GM18907 (cell line): ENCODE data around the gene PYCR2.
"Not testable (repeated sequence)": the region's sequence is repeated elsewhere in the genome, so short reads cannot be mapped to it uniquely, and the experiment has no call there.

ENCODE experiments used
- ATAC-seq: cut with Tn5 transposase; IDR thresholded peaks from one replicate; pipeline ENCODE4 v1.9.1; 2021; ENCODE audit warnings: mild to moderate bottlenecking, moderate library complexity; ENCODE audit not compliant: unreplicated experiment

PYCR2 gene

DNA sequence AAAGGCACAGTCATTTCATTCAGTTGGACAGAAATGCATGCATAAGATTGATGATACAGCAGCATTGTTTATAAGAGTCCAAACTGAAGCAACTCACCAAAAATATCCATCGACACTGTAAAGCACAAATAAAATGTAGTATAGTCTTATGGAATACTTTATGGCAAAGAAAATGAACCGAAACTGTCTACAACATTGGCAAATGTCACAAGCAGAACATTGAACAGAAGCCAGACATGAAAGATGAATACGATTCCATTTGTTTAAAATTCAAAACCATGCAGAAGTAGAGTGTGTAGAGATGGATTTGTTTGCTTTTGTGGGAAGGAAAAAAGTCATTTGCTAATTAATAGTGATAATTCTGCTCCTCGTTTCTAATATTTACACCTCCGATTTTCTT lies 27.6 kb downstream of the PYCR2 start:
- ATAC-seq: no peak

DNA sequence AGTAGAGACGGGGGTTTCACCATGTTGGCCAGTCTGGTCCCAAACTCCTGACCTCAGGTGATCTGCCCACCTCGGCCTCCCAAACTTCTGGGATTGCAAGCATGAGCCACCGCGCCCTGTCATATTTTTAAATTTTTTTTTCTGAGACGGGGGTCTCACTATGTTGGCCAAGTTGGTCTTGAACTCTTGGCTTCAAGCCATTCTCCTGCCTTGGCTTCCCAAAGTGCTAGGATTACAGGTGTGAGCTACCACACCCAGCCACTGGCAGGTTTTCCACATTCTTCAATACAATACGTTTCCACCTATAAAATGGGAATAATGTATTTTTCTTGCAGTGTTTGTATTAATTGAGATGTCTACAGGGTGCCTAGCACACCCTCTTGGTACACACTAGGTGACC lies 31.7 kb downstream of the PYCR2 start:
- ATAC-seq: no peak

GRCh38 chr1:225891229-225891972 lies 32.6 kb downstream of the PYCR2 start:
- ATAC-seq: no peak

GRCh38 chr1:225890346-225891228 lies 33.5 kb downstream of the PYCR2 start:
- ATAC-seq: no peak

DNA sequence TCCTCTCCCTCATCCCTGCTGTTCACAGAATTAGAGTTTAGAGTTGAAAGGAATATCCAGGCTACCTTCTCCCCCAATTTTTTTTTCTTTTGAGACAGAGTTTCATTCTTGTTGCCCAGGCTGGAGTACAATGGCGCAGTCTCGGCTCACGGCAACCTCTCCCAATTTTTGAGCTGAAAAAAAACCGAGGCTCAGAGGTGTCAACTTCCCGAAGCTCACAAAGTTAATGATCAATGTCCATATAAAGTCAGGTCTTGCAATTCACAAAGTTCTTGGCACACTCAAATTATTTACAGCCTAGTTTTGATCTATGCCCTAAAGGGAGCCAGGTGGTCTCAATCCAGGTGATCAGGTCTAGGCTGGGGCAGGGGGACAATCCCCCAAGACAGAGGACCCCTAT lies 34.3 kb downstream of the PYCR2 start:
- no peak for ATAC-seq

DNA sequence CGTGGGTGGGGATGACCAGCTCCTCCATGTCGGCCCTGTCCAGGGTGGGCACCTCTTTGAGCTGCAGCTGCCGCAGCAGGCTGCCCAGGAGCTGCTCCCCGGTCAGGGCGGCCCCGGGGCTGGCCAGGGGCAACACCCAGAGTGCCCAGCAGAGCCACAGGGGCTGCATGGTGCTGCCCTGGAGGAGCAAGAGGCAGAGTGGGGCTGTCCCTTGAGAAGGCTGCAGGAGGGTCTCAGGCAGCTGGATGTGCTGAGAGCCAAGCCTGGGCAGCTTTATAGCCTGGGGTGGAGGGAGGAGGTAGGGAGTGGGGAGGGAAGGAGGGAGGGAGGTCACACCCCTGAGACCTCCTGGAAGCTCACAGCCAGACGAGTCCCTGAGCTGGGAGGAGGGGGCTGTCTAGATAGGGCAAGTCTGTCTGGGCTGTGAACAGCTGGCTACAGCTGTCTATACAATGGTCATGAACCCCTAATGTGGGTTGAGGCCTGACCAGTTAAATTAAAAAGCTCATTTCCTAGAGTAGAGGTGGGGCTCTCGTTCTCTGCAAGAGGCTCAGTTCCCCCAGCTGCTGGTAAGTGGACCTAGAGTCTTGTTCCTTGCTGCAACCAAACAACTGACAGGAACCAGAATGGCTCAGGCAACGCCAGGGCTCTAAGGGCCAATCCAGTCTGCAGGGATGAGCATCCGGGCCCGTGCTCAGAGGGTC lies 35.0 kb downstream of the PYCR2 start, which contains the start of gene LEFTY1:
Gene LEFTY1 (minus strand): TSS at position 249 of the 704 bp plus-strand sequence. CDS start 80 bp downstream, at position 169.
- no peak for ATAC-seq

GRCh38 chr1:225888289-225888897 lies 35.7 kb downstream of the PYCR2 start:
- no peak for ATAC-seq

- not testable (repeated sequence) for ATAC-seq
These were observed 36.3 kb downstream of the PYCR2 start for GRCh38 chr1:225887554-225888288.

DNA sequence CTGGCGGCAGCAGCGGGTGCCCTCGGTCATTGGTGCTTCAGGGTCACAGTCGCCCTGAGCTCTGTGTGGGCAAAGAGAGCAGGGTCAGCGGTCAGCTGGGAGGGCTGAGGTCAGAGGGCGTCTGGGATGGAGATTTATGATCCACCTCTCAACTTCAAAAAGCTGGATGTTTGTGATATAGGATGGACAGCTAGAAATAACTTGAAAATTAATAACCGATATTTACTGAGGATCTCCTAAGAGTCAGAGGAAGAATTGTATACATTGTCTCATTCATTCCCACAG lies 37.1 kb downstream of the PYCR2 start:
- no peak for ATAC-seq

- no peak for ATAC-seq
These were observed 37.7 kb downstream of the PYCR2 start for GRCh38 chr1:225886159-225887029.

GRCh38 chr1:225885336-225885735 lies 38.7 kb downstream of the PYCR2 start:
- no peak for ATAC-seq

DNA sequence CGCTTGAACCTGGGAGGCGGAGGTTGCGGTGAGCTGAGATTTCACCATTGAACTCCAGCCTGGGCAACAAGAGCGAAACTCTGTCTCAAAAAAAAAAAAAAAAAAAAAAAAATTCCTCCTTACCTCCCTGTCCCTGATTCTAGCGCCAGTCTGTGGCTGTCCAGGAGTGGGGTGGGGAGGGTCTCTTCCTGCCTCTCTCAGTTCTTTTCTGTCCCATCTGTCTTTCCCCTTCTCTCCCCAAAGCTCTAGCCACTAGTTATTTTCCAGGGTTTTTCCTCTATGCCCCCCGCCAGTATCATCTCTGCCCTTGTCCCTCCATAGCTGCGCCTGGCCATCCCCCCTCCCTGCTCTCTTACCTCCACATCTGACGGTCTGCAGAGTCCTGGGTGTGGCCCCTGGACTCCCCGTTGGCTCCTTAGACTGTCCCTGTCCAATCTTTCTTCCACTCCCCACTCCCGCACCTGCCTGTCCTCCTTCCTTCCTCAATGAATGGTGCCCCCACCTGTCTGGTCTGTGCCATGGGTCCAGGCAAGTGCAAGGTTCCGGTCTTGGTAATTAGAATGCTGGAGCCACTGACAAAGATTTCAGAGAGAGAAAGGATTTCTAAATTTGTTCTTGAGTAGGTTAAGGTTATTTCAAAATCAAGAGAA lies 40.3 kb downstream of the PYCR2 start:
- no peak for ATAC-seq

DNA sequence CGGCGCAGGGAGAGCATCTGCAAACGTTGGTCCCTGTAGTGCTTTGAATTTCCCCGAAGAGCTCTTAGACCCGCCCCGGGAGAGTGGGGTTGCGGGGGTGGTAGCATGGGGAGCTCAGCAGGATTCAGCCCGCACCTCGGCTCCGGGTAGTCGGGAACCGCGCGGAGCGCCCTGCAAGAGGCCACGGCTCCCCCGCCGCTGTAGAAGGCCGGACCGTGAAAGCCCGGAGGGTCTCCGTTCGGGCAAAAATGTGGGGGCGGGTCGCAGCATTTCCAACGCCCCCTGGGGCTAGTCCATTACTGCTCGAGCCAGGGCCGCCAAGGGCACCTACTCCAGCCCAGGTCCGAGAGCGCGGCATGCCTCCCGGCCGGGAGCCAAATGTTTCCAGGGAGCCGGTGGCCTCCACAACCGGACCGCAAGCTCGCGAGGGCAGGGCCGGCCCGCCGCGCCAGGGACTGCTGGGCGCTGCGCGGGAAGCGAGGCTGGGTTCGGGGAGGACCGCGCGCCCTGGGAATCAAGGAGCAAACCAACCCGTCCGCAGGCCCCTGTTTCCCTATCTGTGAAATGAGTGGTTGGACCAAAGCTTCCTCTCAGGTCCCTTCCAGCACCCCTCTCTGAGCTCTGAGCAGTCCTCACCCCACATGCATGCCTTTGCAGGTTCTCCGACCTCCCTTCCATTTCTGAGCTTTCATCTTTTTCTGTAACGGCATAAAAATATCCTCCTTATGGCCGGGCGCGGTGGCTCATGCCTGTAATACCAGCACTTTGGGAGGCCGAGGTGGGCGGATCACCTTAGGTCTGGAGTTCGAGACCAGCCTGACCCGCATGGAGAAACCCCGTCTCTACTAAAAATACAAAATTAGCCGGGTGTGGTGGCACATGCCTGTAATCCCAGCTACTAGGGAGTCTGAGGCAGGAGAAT lies 41.1 kb downstream of the PYCR2 start:
- peak; percentile 28 for ATAC-seq

DNA sequence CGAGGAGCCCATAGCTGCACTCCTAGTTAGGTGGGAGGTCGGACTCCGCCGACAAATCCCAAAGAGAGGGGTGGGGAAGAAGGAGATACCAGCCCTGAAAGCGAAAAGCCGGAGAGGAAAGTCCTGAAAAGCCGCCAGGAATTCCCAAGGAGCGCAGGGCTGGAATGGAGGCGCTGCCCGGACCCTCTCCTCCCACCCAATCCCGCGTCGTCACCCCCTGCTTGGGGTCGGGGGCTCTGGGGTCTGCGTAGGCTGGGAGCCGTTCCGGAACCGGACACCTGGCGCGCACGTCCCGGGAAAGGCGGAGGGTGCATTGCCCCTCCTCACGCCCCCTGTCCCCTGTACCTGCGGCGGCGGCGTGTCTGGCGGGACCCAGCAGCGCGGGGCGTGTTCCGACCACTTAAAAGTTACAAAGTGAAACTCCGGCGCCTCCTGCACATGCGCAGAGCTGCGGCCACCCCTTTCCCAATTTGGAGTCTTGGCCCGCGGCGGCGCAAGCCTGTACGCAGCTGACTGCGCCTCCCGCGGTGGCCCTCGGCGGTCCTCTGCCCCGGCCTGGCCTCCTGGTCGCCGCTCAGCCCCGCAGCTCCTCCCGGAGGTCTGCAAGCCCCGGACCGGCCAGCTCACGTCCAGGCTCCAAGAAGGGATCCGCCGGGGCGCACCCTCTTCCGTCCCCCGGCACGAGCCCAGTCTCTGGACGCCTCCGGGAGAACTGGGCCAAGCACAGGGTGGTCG lies 41.9 kb downstream of the PYCR2 start, which contains the start of gene TMEM63A:
Gene TMEM63A (minus strand): TSS at position 422 of the 735 bp plus-strand sequence. CDS start 4,800 bp downstream, outside the sequence.
- ATAC-seq: peak; percentile 72

DNA sequence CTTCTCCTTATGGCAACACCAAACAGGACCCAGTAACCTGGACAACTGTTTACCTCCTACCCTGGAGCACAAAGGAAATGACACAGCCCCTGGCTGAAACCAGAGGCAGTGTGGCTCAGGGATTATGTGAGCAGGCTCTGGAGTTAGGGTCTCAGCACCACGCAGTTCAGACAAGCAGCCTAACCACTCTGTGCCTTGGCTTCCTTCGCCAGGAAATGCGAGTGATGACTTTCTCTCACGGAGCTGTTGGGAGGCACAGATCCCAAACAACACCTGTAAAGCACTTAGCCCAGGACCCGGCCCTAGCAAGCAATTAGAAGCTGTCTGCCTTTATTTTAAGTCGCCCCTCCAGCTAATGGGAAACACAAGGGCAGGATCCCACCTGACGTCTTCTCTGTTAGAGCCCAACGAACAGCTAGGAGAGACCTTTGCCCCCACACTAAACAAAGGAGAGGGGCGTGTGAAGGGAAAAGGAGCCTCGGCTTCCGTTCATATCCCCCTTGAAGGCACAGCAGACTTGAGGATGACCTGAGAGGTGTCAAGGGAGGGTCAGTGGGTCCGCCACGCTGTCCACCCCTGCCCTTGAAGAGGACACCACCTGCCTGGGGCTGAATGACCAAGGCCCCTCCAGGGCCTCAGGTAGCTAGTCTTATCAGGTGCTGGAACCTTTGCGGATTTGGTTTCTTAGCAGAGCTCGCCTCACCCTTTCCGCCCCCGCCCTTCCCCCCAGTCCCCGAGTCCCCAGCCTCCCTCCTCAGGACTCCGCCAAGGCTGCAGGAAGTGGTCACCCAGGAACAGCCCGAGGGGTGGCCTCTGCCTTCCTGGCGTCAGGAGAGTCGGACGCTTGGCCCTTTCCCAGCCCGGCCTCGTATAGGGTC lies 42.7 kb downstream of the PYCR2 start:
- peak; percentile 29 for ATAC-seq

- no peak for ATAC-seq
These were observed 43.4 kb downstream of the PYCR2 start for GRCh38 chr1:225880636-225881035.
